H1 (cell line): Measurements from ENCODE around the gene ZIC5. TPM values are rescaled to one million over a fixed set of nuclear protein-coding genes. Genes with fewer than 3 reads are reported as not detected.

Experiments used
- CTCF ChIA-PET: fragments of 300-600 bp; sonication (Branson Sonifier 250); formaldehyde crosslinking; loops from one replicate; lab custom pipeline; 2021; ENCODE audit not compliant: partially characterized antibody; lab: Charles Lee
- POLR2A ChIA-PET: fragments of 300-600 bp; sonication (Branson Sonifier 250); formaldehyde crosslinking; loops from one replicate; lab custom pipeline; 2021; ENCODE audit warnings: inconsistent platforms; ENCODE audit not compliant: partially characterized antibody; lab: Charles Lee
- DNase-seq, 2 experiments: peaks; one replicate each; pipeline versions ENCODE4 v3.0.0 to v3.0.0-alpha.2; 2010 to 2022; ENCODE audit warnings: low spot score in 2 of 2, low read depth in 1 of 2, mixed read lengths in 1 of 2
- FAIRE-seq: peaks from 2 replicates; lab custom pipeline; 2011; peaks lifted over from hg19 to GRCh38; lab: Jason Lieb, UNC
- H2AFZ ChIP-seq: 2 replicates; pipeline ENCODE4 v1.8.1; 2012; ENCODE audit warnings: low read length, inconsistent platforms
- H2AK5ac ChIP-seq: 2 replicates; pipeline ENCODE4 v1.6.1; 2013; ENCODE audit warnings: low read depth, low read length
- H2BK120ac ChIP-seq: replicated peaks from 2 replicates; pipeline ENCODE3; 2013; ENCODE audit warnings: low read depth, low read length, inconsistent platforms
- H2BK12ac ChIP-seq: 2 replicates; pipeline ENCODE4 v1.6.1; 2013; ENCODE audit warnings: low read depth, low read length
- H2BK15ac ChIP-seq: 2 replicates; pipeline ENCODE4 v1.6.1; 2013; ENCODE audit warnings: low read length
- H2BK20ac ChIP-seq: 2 replicates; pipeline ENCODE4 v1.6.1; 2013; ENCODE audit warnings: low read length
- H2BK5ac ChIP-seq: 2 replicates; pipeline ENCODE4 v1.6.1; 2013; ENCODE audit warnings: low read depth, low read length
- H3K14ac ChIP-seq: 2 replicates; pipeline ENCODE4 v1.6.1; 2013; ENCODE audit warnings: inconsistent platforms; ENCODE audit not compliant: insufficient read length
- H3K18ac ChIP-seq: 2 replicates; pipeline ENCODE4 v1.6.1; 2013; ENCODE audit warnings: low read length; ENCODE audit errors: extremely low read depth
- H3K23ac ChIP-seq: 2 replicates; pipeline ENCODE4 v1.6.1; 2013; ENCODE audit warnings: inconsistent platforms; ENCODE audit not compliant: insufficient read length
- H3K23me2 ChIP-seq: 2 replicates; pipeline ENCODE4 v1.6.1; 2013; ENCODE audit warnings: low read depth, low read length
- H3K27ac ChIP-seq: 2 replicates; pipeline ENCODE4 v1.6.1; 2011; ENCODE audit warnings: low read depth, low read length, inconsistent platforms
- H3K27me3 ChIP-seq, 4 experiments: replicated peaks in 1 of 4; 1 replicate in 1 of 4; 2 replicates in 3 of 4; pipeline versions ENCODE4 v1.6.1 to v1.8.1; 2011 to 2013; ENCODE audit warnings: low read length in 3 of 4, mild to moderate bottlenecking in 3 of 4, inconsistent platforms in 2 of 4, mixed read lengths in 2 of 4, moderate library complexity in 1 of 4; ENCODE audit not compliant: control insufficient read depth in 3 of 4, insufficient read depth in 3 of 4; ENCODE audit errors: extremely low read depth in 1 of 4
- H3K36me3 ChIP-seq, 4 experiments: 2 replicates each; pipeline versions ENCODE4 v1.6.1 to v1.8.1; 2011 to 2013; ENCODE audit warnings: mild to moderate bottlenecking in 4 of 4, low read length in 3 of 4, moderate library complexity in 2 of 4, control low read depth in 1 of 4, inconsistent platforms in 1 of 4; ENCODE audit not compliant: insufficient read depth in 4 of 4, control insufficient read depth in 2 of 4
- H3K4ac ChIP-seq: replicated peaks from 2 replicates; pipeline ENCODE3; 2013; ENCODE audit warnings: low read length, low read depth, mixed read lengths, inconsistent platforms; ENCODE audit not compliant: insufficient read length
- H3K4me1 ChIP-seq, 4 experiments: replicated peaks in 1 of 4; 1 replicate in 1 of 4; 2 replicates in 3 of 4; pipeline versions ENCODE4 v1.6.1 to v1.8.1; 2011 to 2013; ENCODE audit warnings: low read length in 3 of 4, inconsistent platforms in 2 of 4, mixed read lengths in 1 of 4; ENCODE audit not compliant: insufficient read depth in 4 of 4, control insufficient read depth in 3 of 4
- H3K4me2 ChIP-seq, 2 experiments: 2 replicates each; pipeline versions ENCODE4 v1.6.1 to v1.8.1; 2011 to 2013; ENCODE audit warnings: low read depth in 2 of 2, low read length in 2 of 2, control low read depth in 1 of 2, inconsistent platforms in 1 of 2, mild to moderate bottlenecking in 1 of 2; ENCODE audit not compliant: insufficient read depth in 1 of 2
- H3K4me3 ChIP-seq, 4 experiments: fragments of 200-600, 300-600 bp in 1 of 4; sonication (generic), shearing (Covaris generic), sonication (Bioruptor Twin) in 1 of 4; 2 replicates each; pipeline versions ENCODE4 v1.5.1 to v1.8.1; 2011 to 2016; ENCODE audit warnings: low read length in 4 of 4, low read depth in 3 of 4, control low read depth in 2 of 4, inconsistent platforms in 2 of 4, mild to moderate bottlenecking in 2 of 4, mixed read lengths in 1 of 4, moderate library complexity in 1 of 4; ENCODE audit not compliant: insufficient read depth in 2 of 4; ENCODE audit errors: extremely low read depth in 1 of 4
- H3K56ac ChIP-seq: replicated peaks from 2 replicates; pipeline ENCODE3; 2013; ENCODE audit warnings: low read depth, mild to moderate bottlenecking, mixed read lengths, low read length, inconsistent platforms; ENCODE audit not compliant: insufficient read length
- H3K79me1 ChIP-seq: 2 replicates; pipeline ENCODE4 v1.6.1; 2013; ENCODE audit warnings: low read depth, low read length, control low read depth
- H3K79me2 ChIP-seq, 2 experiments: 2 replicates each; pipeline versions ENCODE4 v1.6.1 to v1.8.1; 2012 to 2013; ENCODE audit warnings: low read length in 2 of 2, mild to moderate bottlenecking in 2 of 2, inconsistent platforms in 1 of 2; ENCODE audit not compliant: insufficient read depth in 2 of 2, control insufficient read depth in 1 of 2
- H3K9ac ChIP-seq, 4 experiments: replicated peaks in 1 of 4; 1 replicate in 1 of 4; 2 replicates in 3 of 4; pipeline versions ENCODE4 v1.6.1 to v1.8.1; 2011 to 2013; ENCODE audit warnings: low read depth in 3 of 4, low read length in 3 of 4, control low read depth in 2 of 4, mild to moderate bottlenecking in 2 of 4, moderate library complexity in 2 of 4, inconsistent platforms in 1 of 4; ENCODE audit errors: extremely low read depth in 1 of 4
- H3K9me3 ChIP-seq, 2 experiments: 2 replicates each; pipeline versions ENCODE4 v1.6.1 to v1.8.1; 2012 to 2013; ENCODE audit warnings: mild to moderate bottlenecking in 2 of 2, moderate library complexity in 2 of 2, control low read depth in 1 of 2, inconsistent platforms in 1 of 2, low read depth in 1 of 2, low read length in 1 of 2, mixed read lengths in 1 of 2; ENCODE audit not compliant: insufficient read depth in 2 of 2
- H4K20me1 ChIP-seq, 2 experiments: replicated peaks in 1 of 2; 2 replicates each; pipeline versions ENCODE3 to v1.8.1; 2011 to 2013; ENCODE audit warnings: inconsistent platforms in 2 of 2, low read length in 2 of 2, mild to moderate bottlenecking in 1 of 2; ENCODE audit not compliant: insufficient read depth in 2 of 2, control insufficient read depth in 1 of 2
- H4K5ac ChIP-seq: 2 replicates; pipeline ENCODE4 v1.6.1; 2013; ENCODE audit warnings: low read length, low read depth, mixed read lengths, inconsistent platforms; ENCODE audit not compliant: insufficient read length
- H4K8ac ChIP-seq: 2 replicates; pipeline ENCODE4 v1.8.0; 2013; ENCODE audit warnings: mild to moderate bottlenecking, moderate library complexity, low read length, inconsistent platforms; ENCODE audit not compliant: insufficient read depth; ENCODE audit errors: extremely low read depth
- H4K91ac ChIP-seq: replicated peaks from 2 replicates; pipeline ENCODE3; 2013; ENCODE audit warnings: low read length, mixed read lengths, inconsistent platforms; ENCODE audit not compliant: insufficient read length
- GABPA ChIP-seq: IDR thresholded peaks from 2 replicates; pipeline ENCODE4 v1.6.1; 2011; ENCODE audit warnings: mild to moderate bottlenecking, low read length, moderate library complexity, borderline replicate concordance; ENCODE audit not compliant: insufficient read depth
- PHF8 ChIP-seq: fragments of 200-600 bp; sonication (generic); conservative IDR thresholded peaks from 2 replicates; pipeline ENCODE4 v1.7.1; 2012; ENCODE audit warnings: low read depth, mild to moderate bottlenecking, inconsistent platforms, low read length, moderate library complexity
- POLR2A ChIP-seq, 2 experiments: IDR thresholded peaks; 1 replicate in 1 of 2; 2 replicates in 1 of 2; pipeline ENCODE4 v1.6.1; 2011; ENCODE audit warnings: low read depth in 2 of 2, low read length in 2 of 2, mild to moderate bottlenecking in 2 of 2; ENCODE audit errors: control extremely low read depth in 1 of 2
- POLR2AphosphoS5 ChIP-seq: IDR thresholded peaks from 2 replicates; pipeline ENCODE4 v1.6.1; 2011; ENCODE audit warnings: low read depth, low read length
- WGBS, 2 experiments: shearing (Covaris generic) in 1 of 2; methylation state at CpG; one replicate each; pipeline versions ENCODE4 v1.1.6 to v1.1.7; 2013 to 2015; ENCODE audit warnings: low lambda C conversion rate in 2 of 2, mixed read lengths in 2 of 2, inconsistent platforms in 1 of 2, low coverage in 1 of 2, missing lambda C conversion rate in 1 of 2; ENCODE audit not compliant: insufficient replicate concordance in 2 of 2, insufficient coverage in 1 of 2, insufficient read length in 1 of 2; ENCODE audit errors: extremely low coverage in 1 of 2, missing lambda C conversion rate in 1 of 2; 5-methylcytosine and 5-hydroxymethylcytosine counted together
- polyA plus RNA-seq, 7 experiments: library from polyadenylated mRNA; depleted of rRNA in 3 of 7; stranded (reverse) in 5 of 7; unstranded in 2 of 7; fragments of >200 nt in 5 of 7; fragments of 200-250 nt in 2 of 7; gene quantifications; 1 replicate in 5 of 7; 2 replicates in 1 of 7; 4 replicates in 1 of 7; pipeline versions ENCODE4 v1.2.1 to v1.2.3, GENCODE V29; 2011 to 2013; ENCODE audit warnings: missing spikeins in 2 of 7, mixed read lengths in 2 of 7
- total RNA-seq: library from RNA; stranded (reverse); fragmentation: NEBNext Ultra II Directional; extraction: Animal tissue kit (Norgen Biotek cat#: 25700); gene quantifications from 2 replicates; pipeline ENCODE4 v1.2.1, GENCODE V29; 2021

ZIC5 gene
- total and polyA plus RNA-seq, 2 of the 8 experiments (the other 6 are each of a cell fraction or from before 2014, with no cell fraction given) = 14.2 to 52.7 TPM

DNA sequence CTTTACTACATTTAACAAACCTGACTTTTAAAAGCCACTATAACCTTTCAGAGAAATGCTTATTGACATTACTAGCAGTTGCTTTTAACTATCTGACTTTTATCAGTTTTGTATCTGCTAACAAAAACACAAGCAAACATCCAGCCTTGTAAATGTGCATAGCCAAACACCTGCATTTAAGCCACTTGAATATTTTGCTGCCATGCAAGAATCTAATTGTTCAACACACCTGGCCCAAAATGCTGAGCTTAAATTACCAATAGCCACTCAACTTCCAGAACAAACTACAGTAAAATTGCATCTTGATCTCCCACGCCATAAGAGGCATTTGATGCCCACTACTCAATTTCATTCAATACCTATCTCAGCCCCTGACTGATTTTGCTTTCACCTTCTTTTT, 9.3 kb downstream of the ZIC5 start:
- H3K4ac ChIP-seq = no peak overlapping the region
- H3K23ac ChIP-seq = no peak overlapping the region
- peaks cover 26% of the 10 kb centered on the region for H3K23me2 ChIP-seq
- no peak overlapping the region for H2BK5ac ChIP-seq
- H3K18ac ChIP-seq = no peak overlapping the region
- H2BK12ac ChIP-seq = no peak overlapping the region
- H3K9me3 ChIP-seq = no peaks in the 10 kb centered on the region
- peaks cover 5 to 29% (median 19%) of the 10 kb centered on the region in 4 experiments for H3K4me1 ChIP-seq
- TF ChIP-seq GABPA = no peak
- no peak for TF ChIP-seq PHF8
- 0 out of 3 replicates have a peak, but pooled peaks of 1 of the 2 experiments have one; percentile 28 for TF ChIP-seq POLR2A (IDR thresholded peaks at IDR 0.05; ENCODE audit: control extremely low read depth in 1 of 2, low read depth in 2 of 2, low read length in 2 of 2)
- TF ChIP-seq POLR2AphosphoS5 = 0 out of 2 replicates have a peak, but pooled peaks have one; percentile 11
- TF ChIP-seq, all 59 proteins: peak for 2
- H3K27me3 ChIP-seq = peaks cover 2 to 32% (median 23%) of the 10 kb centered on the region in 4 experiments; a peak in 6 of 7 replicates
- H2AFZ ChIP-seq = no peak overlapping the region
- no peak overlapping the region for H2BK120ac ChIP-seq
- H3K27ac ChIP-seq = no peak overlapping the region
- ChIA-PET CTCF (interaction anchor here (1.0 to 11.7 kb wide), 4 partner anchors 11 to 306 kb away, joined by 3 to 93 read pairs (median 48); no protein-coding TSS in a partner anchor), POLR2A (interaction anchor here (1.0 to 8.9 kb wide), 11 partner anchors 8 to 306 kb away, joined by 3 to 80 read pairs (median 4); partner anchors contain the start of genes ZIC2 and ZIC5)
- no peak for FAIRE-seq
- H2BK15ac ChIP-seq = no peak overlapping the region
- peaks cover 0 to 45% (median 21%) of the 10 kb centered on the region in 4 experiments; a peak in 7 of 8 replicates for H3K36me3 ChIP-seq
- H3K4me2 ChIP-seq = no peak overlapping the region
- no peak overlapping the region for H2BK20ac ChIP-seq
- peaks cover 14 to 20% of the 10 kb centered on the region in 2 experiments for H4K20me1 ChIP-seq
- no peak overlapping the region for H4K8ac ChIP-seq
- H3K79me2 ChIP-seq = peaks cover 0 to 29% of the 10 kb centered on the region in 2 experiments; a peak in 3 of 4 replicates
- no peak overlapping the region for H4K91ac ChIP-seq
- H3K56ac ChIP-seq = no peak overlapping the region
- H3K14ac ChIP-seq = no peak overlapping the region
- 37% methylated on average over 1 of the region's 1 CpG; no CpG with 5 or more reads in 1 of the 2 experiments for WGBS, 2 experiments
- H3K4me3 ChIP-seq = no peak overlapping the region
- no peak overlapping the region for H3K9ac ChIP-seq
- no peak for DNase-seq
- H3K79me1 ChIP-seq = no peaks in the 10 kb centered on the region; the same call in 1 of the 2 replicates
- H2AK5ac ChIP-seq = no peak overlapping the region
- no peak overlapping the region for H4K5ac ChIP-seq
